ENCODE data around the gene HSH2D. TPM values are rescaled to one million over a fixed set of nuclear protein-coding genes. Genes with fewer than 3 reads are reported as not detected.

HSH2D gene
- total RNA-seq, 6 experiments from 2014 or later = not detected

DNA sequence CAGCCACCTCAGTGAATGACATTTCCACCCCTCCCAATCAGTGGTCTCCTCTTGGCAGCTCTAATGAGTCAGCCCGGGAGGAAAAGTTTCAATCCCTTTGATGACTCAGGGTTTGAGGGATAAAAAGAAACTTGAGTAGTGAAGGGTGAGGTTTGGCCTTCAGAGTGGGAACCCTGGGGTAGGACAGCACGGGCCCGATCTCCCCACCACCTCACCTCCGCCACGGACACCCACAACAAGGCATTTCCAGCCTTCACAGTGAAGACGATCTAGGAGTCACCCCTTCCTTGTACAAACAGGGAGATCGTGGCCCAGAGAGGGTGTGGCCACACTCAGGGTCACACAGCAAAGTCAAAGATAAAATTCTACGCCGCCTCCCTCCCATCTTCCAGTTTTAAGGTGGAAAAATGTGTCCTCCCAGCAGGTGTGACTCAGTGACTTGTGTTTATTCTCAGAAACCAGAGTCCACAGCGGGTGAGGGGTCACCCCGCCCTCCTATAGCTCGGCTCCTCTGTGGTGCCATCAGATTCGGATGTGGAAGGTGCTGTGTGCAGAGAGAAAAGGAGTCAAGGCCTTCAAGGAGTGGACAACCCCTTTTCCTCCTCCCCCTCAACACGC is 17.6 kb downstream of the HSH2D start:
- peaks cover 4% of the 10 kb centered on the region for H3K27me3 Mint-ChIP-seq (ENCODE audit: insufficient read depth)
- H3K36me3 Mint-ChIP-seq (ENCODE audit: low read depth) = no peaks in the 10 kb centered on the region
- no peaks in the 10 kb centered on the region for H3K9me3 Mint-ChIP-seq
- H3K27ac Mint-ChIP-seq = peak overlapping the region; percentile 91
- DNase-seq = peak; percentile 76
- TF ChIP-seq, protein P1, sequence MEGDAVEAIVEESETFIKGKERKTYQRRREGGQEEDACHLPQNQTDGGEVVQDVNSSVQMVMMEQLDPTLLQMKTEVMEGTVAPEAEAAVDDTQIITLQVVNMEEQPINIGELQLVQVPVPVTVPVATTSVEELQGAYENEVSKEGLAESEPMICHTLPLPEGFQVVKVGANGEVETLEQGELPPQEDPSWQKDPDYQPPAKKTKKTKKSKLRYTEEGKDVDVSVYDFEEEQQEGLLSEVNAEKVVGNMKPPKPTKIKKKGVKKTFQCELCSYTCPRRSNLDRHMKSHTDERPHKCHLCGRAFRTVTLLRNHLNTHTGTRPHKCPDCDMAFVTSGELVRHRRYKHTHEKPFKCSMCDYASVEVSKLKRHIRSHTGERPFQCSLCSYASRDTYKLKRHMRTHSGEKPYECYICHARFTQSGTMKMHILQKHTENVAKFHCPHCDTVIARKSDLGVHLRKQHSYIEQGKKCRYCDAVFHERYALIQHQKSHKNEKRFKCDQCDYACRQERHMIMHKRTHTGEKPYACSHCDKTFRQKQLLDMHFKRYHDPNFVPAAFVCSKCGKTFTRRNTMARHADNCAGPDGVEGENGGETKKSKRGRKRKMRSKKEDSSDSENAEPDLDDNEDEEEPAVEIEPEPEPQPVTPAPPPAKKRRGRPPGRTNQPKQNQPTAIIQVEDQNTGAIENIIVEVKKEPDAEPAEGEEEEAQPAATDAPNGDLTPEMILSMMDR (IDR thresholded peaks at IDR 0.05) = no peak
- peak overlapping the region; percentile 75 for H3K4me3 Mint-ChIP-seq
- H3K4me1 Mint-ChIP-seq (ENCODE audit: low read depth) = peaks cover 18% of the 10 kb centered on the region

DNA sequence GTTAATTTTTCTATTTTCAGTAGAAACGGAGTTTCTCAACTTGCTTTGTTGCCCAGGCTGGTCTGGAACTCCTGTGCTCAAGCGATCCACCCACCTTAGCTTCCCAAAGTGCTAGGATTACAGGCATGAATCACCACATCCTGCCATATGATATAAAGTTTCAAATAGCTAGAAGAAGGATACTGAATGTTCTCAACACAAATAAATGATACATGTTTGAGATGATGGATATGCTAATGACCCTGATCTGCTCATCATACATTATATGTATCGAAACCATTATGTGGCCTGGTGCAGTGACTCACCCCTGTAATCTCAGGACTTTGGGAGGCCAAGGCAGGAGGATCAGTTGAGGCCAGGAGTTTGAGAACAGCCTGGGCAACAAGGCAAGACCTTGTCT is 18.4 kb downstream of the HSH2D start:
- Mint-ChIP-seq H3K4me3 (peak overlapping the region; percentile 79), H3K9me3 (no peaks in the 10 kb centered on the region)
- DNase-seq = peak; percentile 70

DNA sequence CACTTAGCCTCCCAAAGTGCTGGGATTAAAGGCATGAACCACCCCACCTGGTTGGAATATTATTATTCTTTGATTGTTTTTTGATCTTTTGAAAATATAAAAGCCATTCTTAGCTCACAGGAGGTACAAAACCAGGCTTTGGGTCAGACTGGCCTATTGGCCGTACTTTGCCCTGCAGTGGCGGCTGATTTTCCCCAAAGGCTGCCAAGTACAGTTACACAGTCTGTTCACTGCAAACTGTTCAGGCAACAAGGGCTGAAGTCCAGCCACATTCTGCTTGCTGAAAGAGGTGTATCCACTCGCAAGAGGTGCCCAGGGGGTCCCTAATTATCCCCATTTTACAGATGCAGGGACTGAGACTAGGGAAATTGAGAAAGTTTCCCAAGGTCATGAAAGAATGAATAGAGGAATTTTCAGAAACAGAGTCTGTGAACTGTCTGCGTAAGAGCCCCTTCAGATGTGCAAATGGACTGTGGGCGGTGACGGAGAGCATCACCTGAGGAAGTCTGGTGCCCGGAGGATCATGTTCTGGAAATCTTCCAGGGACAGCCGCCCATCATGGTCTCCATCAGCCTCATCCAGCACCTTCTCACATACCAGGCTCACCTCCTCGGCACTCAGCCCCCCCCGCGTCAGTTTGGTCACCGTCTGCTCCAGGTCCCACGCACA is 20.9 kb downstream of the HSH2D start:
- Mint-ChIP-seq H3K4me1 (ENCODE audit: low read depth) (peaks cover 18% of the 10 kb centered on the region), H3K27ac (no peak overlapping the region), H3K4me3 (no peak overlapping the region), H3K36me3 (ENCODE audit: low read depth) (no peaks in the 10 kb centered on the region), H3K9me3 (no peaks in the 10 kb centered on the region), H3K27me3 (ENCODE audit: insufficient read depth) (no peaks in the 10 kb centered on the region; the same call in 1 of the 2 replicates)
- no peak for DNase-seq
- TF ChIP-seq, protein P1 (IDR thresholded peaks at IDR 0.05) = no peak

More for the DNA sequence above, 18.4 kb downstream of the HSH2D start:
- TF ChIP-seq, protein P1 (IDR thresholded peaks at IDR 0.05) = no peak
- Mint-ChIP-seq H3K36me3 (ENCODE audit: low read depth) (no peaks in the 10 kb centered on the region), H3K4me1 (ENCODE audit: low read depth) (peaks cover 18% of the 10 kb centered on the region), H3K27me3 (ENCODE audit: insufficient read depth) (peaks cover 2% of the 10 kb centered on the region), H3K27ac (peak overlapping the region; percentile 91)

DNA sequence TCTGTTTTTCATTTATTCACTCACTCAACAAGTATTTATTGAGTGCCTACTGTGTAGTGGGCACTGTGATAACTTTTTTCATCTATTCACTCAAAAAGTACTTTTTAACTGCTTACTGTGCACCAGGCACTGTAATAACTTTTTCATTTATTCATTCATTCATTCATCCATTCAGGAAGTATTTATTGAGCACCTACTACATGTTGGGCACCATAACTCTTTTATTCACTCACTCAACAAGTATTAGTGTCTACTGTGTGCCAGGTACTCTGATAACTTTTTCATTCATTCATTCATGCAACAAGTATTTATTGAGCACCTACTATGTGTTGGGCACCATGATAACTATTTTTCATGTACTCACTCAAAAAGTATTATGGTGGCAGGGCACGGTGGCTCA is 22.9 kb downstream of the HSH2D start:
- Mint-ChIP-seq H3K4me3 (no peak overlapping the region), H3K27me3 (ENCODE audit: insufficient read depth) (no peaks in the 10 kb centered on the region), H3K36me3 (ENCODE audit: low read depth) (no peaks in the 10 kb centered on the region), H3K4me1 (ENCODE audit: low read depth) (peaks cover 8% of the 10 kb centered on the region), H3K9me3 (no peaks in the 10 kb centered on the region), H3K27ac (no peak overlapping the region)
- no peak for DNase-seq
- TF ChIP-seq, protein P1 (IDR thresholded peaks at IDR 0.05) = no peak

DNA sequence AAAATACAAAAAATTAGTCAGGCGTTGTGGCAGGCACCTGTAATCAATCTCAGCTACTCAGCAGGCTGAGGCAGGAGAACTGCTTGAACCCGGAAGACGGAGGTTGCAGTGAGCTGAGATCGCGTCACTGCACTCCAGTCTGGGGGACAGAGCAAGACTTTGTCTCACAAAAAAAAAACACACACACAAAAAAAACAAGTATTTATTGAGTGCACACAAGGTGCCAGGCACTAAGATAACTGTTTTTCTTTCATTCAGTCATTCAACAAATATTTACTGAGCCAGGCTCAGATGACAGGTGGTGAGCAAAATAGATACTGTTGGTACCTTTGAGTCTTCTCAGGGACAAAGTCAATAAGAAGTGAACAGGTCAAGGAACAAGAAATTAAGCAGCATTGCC is 23.6 kb downstream of the HSH2D start:
- H3K27ac Mint-ChIP-seq = no peak overlapping the region

More for the DNA sequence above, 23.6 kb downstream of the HSH2D start:
- Mint-ChIP-seq H3K36me3 (ENCODE audit: low read depth) (no peaks in the 10 kb centered on the region), H3K9me3 (no peaks in the 10 kb centered on the region), H3K27me3 (ENCODE audit: insufficient read depth) (no peaks in the 10 kb centered on the region), H3K4me1 (ENCODE audit: low read depth) (peaks cover 1% of the 10 kb centered on the region), H3K4me3 (no peak overlapping the region)
- TF ChIP-seq, protein P1 (IDR thresholded peaks at IDR 0.05) = no peak
- no peak for DNase-seq
